Hepatocyte (in vitro differentiated cells): ENCODE results near the gene ATXN2. TPM values are rescaled to one million over a fixed set of nuclear protein-coding genes. Genes with fewer than 3 reads are reported as not detected.

Source experiments
- DNase-seq: peaks from one replicate; pipeline ENCODE4 v3.0.0-alpha.2; 2016; ENCODE audit warnings: low spot score
- H2AFZ ChIP-seq: fragments of 200-600 bp; sonication (generic); 2 replicates; pipeline ENCODE4 v1.6.0; 2016; ENCODE audit warnings: antibody characterized with exemption, mild to moderate bottlenecking
- H3K27ac ChIP-seq: fragments of 200-600 bp; sonication (generic); 2 replicates; pipeline ENCODE4 v1.5.1; 2016; ENCODE audit warnings: mild to moderate bottlenecking
- H3K27me3 ChIP-seq: fragments of 200-600 bp; sonication (generic); 2 replicates; pipeline ENCODE4 v1.6.1; 2016
- H3K36me3 ChIP-seq: fragments of 200-600 bp; sonication (generic); replicated peaks from 2 replicates; pipeline ENCODE4 v1.5.1; 2016; ENCODE audit warnings: low read depth; ENCODE audit not compliant: insufficient read depth
- H3K4me1 ChIP-seq: fragments of 200-600 bp; sonication (generic); 2 replicates; pipeline ENCODE4 v1.5.1; 2016; ENCODE audit warnings: mild to moderate bottlenecking, moderate library complexity; ENCODE audit not compliant: insufficient read depth
- H3K4me2 ChIP-seq: fragments of 200-600 bp; sonication (generic); 2 replicates; pipeline ENCODE4 v1.6.0; 2016
- H3K4me3 ChIP-seq: fragments of 200-600 bp; sonication (generic); 2 replicates; pipeline ENCODE4 v1.5.1; 2016; ENCODE audit warnings: mild to moderate bottlenecking
- H3K79me2 ChIP-seq: fragments of 200-600 bp; sonication (generic); 2 replicates; pipeline ENCODE4 v1.6.0; 2017; ENCODE audit warnings: mild to moderate bottlenecking
- H3K9me2 ChIP-seq: fragments of 200-600 bp; sonication (generic); replicated peaks from 2 replicates; pipeline ENCODE4 v1.6.0; 2017; ENCODE audit warnings: mild to moderate bottlenecking; ENCODE audit not compliant: insufficient read depth
- H3K9me3 ChIP-seq: fragments of 200-600 bp; sonication (generic); 2 replicates; pipeline ENCODE4 v1.5.1; 2016; ENCODE audit warnings: low read depth, mild to moderate bottlenecking
- H4K20me1 ChIP-seq: fragments of 200-600 bp; sonication (generic); 2 replicates; pipeline ENCODE4 v1.6.0; 2016; ENCODE audit warnings: mild to moderate bottlenecking; ENCODE audit not compliant: insufficient read depth, poor library complexity, severe bottlenecking
- CTCF ChIP-seq: fragments of 200-600 bp; sonication (generic); IDR thresholded peaks from 2 replicates; pipeline ENCODE4 v1.5.1; 2016; ENCODE audit warnings: antibody characterized with exemption, mild to moderate bottlenecking; ENCODE audit not compliant: poor library complexity
- EZH2 ChIP-seq: fragments of 200-600 bp; sonication (generic); IDR thresholded peaks from 2 replicates; pipeline ENCODE4 v1.6.1; 2016; ENCODE audit warnings: antibody characterized with exemption, mild to moderate bottlenecking, borderline replicate concordance
- EZH2phosphoT487 ChIP-seq: fragments of 200-600 bp; sonication (generic); IDR thresholded peaks from one replicate; pipeline ENCODE4 v1.6.1; 2018; ENCODE audit warnings: antibody characterized with exemption, mild to moderate bottlenecking, low read depth, moderate library complexity; ENCODE audit not compliant: unreplicated experiment, severe bottlenecking
- WGBS: methylation state at CpG from one replicate; pipeline ENCODE4 v1.1.6; 2016; ENCODE audit warnings: low lambda C conversion rate; ENCODE audit errors: missing lambda C conversion rate; 5-methylcytosine and 5-hydroxymethylcytosine counted together
- polyA plus RNA-seq: library from polyadenylated mRNA; unstranded; fragments of >200 nt; fragmentation: Nextera tagmentation; extraction: Ambion mirVana; gene quantifications from 2 replicates; pipeline ENCODE4 v1.2.1, GENCODE V29; 2016
- total RNA-seq: library from RNA; depleted of rRNA; stranded (reverse); fragments of >200 nt; gene quantifications from 2 replicates; pipeline ENCODE4 v1.2.3, GENCODE V29; 2014

The ATXN2 gene
- total and polyA plus RNA-seq, 2 experiments from 2014 or later: 36.9 to 47.9 TPM

DNA sequence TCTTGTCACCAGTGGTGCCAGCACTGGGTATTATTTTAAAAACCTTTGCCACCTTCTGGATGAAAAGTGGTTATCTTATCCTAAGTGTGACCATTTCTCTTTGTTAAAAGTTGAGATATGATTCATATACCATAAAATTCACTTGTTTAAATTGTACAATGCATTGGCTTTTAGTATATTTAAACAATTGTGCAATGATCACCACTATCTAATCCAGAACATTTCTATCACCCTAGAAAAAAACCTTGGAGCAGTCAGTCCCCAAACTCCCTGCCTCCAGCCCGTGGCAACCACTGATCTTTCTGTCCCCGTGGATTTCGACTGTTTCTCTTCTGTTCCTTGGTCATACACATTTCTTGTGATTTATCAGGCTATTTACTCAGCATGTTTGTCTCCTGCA lies 165.1 kb downstream of the ATXN2 start:
- no peak overlapping the region for H3K4me3 ChIP-seq
- WGBS: 55% methylated on average over 3 of the region's 3 CpGs
- peak overlapping the region; percentile 28 for H3K4me2 ChIP-seq
- H3K79me2 ChIP-seq: peaks cover 3% of the 10 kb centered on the region
- H3K27ac ChIP-seq: peak overlapping the region; percentile 80
- DNase-seq: no peak
- no peaks in the 10 kb centered on the region for H3K36me3 ChIP-seq
- H3K9me2 ChIP-seq: no peaks in the 10 kb centered on the region
- TF ChIP-seq EZH2phosphoT487: no peak
- TF ChIP-seq CTCF: no peak
- TF ChIP-seq EZH2: no peak
- H3K27me3 ChIP-seq: no peaks in the 10 kb centered on the region
- H3K4me1 ChIP-seq: peaks cover 34% of the 10 kb centered on the region
- H4K20me1 ChIP-seq: no peaks in the 10 kb centered on the region
- H2AFZ ChIP-seq: no peak overlapping the region
- H3K9me3 ChIP-seq: no peaks in the 10 kb centered on the region

DNA sequence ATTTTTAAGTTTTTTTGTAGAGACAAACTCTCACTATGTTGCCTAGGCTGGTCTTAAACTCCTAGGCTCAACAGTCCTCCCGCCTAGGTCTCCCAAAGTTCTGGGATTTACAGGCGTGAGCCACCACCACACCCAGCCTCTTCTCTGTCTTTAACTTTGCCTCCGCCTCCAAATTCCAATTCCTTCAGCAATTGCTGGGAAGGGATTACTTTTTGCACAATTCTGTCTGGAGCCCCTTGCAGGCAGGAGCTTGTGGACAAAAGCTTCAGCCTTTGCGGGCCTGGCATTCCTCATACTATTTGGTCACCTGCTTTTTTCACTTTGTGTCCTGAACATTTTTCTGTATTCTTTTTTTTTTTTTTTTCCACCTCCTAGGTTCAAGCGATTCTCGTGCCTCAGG lies 167.3 kb downstream of the ATXN2 start:
- WGBS: 68% methylated on average over 6 of the region's 6 CpGs
- Histone ChIP-seq H3K9me2 (no peaks in the 10 kb centered on the region), H3K27me3 (no peaks in the 10 kb centered on the region), H3K36me3 (no peaks in the 10 kb centered on the region), H3K9me3 (no peaks in the 10 kb centered on the region), H3K4me2 (peak overlapping the region; percentile 37), H3K4me1 (peaks cover 34% of the 10 kb centered on the region), H3K27ac (peak overlapping the region; percentile 81), H3K79me2 (peaks cover 3% of the 10 kb centered on the region), H3K4me3 (no peak overlapping the region), H4K20me1 (no peaks in the 10 kb centered on the region), H2AFZ (no peak overlapping the region)
- no peak for TF ChIP-seq CTCF
- TF ChIP-seq EZH2phosphoT487: no peak
- TF ChIP-seq EZH2: no peak
- DNase-seq: no peak

- peaks cover 36% of the 10 kb centered on the region for H3K4me1 ChIP-seq
- no peaks in the 10 kb centered on the region for H3K27me3 ChIP-seq
- H2AFZ ChIP-seq: no peak overlapping the region
- no peak for TF ChIP-seq CTCF
- TF ChIP-seq EZH2: no peak
- TF ChIP-seq EZH2phosphoT487: no peak
- H3K36me3 ChIP-seq: no peaks in the 10 kb centered on the region
- WGBS: 81% methylated on average over 14 of the region's 17 CpGs
- H3K27ac ChIP-seq: peak overlapping the region; percentile 81
- no peak overlapping the region for H3K4me3 ChIP-seq
- no peaks in the 10 kb centered on the region for H4K20me1 ChIP-seq
- H3K79me2 ChIP-seq: peaks cover 5% of the 10 kb centered on the region
- H3K9me3 ChIP-seq: no peaks in the 10 kb centered on the region
- DNase-seq: no peak
- H3K9me2 ChIP-seq: no peaks in the 10 kb centered on the region
- no peak overlapping the region for H3K4me2 ChIP-seq
Measured at GRCh38 chr12:111430433-111431353, 168.4 kb downstream of the ATXN2 start.
